ENCODE measurements around the gene SH2D1B.
"Not testable (repeated sequence)": the region's sequence is repeated elsewhere in the genome, so short reads cannot be mapped to it uniquely, and the experiment has no call there.

The SH2D1B gene

GRCh38 chr1:162412002-162412401 is at the start of gene SH2D1B:
TSS of gene SH2D1B (minus strand) at chr1:162412136. CDS start at chr1:162412016, 120 bp downstream.
- no peak for DNase-seq (ENCODE audit: low read depth)

DNA sequence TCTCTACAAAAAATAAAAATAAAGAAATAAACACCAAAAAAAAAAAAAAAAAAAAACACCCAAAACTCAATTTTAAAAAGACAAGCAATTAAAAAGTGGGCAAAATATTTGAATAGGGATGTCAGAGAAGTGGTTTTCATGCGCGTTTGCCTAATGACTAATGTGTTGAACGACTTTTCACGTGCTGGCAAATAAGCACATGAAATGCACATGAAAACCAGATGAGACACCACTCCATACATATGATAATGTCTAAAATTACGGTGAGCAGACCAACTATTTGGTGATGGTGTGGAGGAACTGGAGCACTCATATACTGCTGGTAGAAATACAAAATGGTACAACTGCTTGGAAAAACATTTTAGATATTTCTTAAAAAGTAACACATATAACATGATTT is 46.3 kb upstream of the SH2D1B start:
- peak; percentile 9 for DNase-seq (ENCODE audit: low read depth)

DNA sequence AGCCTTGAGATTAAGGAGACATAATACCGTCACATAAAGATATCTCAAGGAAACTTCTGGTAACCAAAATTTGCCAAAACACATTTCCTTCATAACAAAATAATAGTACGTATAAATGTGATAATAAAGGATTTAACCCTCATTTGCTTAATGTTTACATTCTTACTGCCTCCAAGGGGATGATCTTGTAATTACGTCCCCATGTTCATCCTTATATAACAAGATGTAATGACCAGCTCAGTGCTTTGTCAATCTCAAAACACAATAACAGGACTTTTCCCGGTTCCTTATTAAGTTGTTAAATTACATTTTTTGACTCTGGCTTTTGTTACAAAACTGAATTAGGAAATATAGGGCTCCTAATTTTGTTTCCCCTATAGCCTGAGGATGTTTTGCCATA is 44.4 kb upstream of the SH2D1B start:
- DNase-seq (ENCODE audit: low read depth) = no peak

DNA sequence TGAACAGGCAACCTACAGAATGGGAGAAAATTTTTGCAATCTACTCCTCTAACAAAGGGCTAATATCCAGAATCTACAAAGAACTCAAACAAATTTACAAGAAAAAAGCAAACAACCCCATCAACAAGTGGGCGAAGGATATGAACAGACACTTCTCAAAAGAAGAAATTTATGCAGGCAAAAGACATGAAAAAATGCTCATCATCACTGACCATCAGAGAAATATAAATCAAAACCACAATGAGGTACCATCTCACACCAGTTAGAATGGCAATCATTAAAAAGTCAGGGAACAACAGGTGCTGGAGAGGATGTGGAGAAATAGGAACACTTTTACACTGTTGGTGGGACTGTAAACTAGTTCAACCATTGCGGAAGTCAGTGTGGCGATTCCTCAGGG is 42.4 kb upstream of the SH2D1B start:
- DNase-seq (ENCODE audit: low read depth) = not testable (repeated sequence)

- no peak for DNase-seq (ENCODE audit: low read depth)
Observed at GRCh38 chr1:162446946-162447345, 35.0 kb upstream of the SH2D1B start.

DNA sequence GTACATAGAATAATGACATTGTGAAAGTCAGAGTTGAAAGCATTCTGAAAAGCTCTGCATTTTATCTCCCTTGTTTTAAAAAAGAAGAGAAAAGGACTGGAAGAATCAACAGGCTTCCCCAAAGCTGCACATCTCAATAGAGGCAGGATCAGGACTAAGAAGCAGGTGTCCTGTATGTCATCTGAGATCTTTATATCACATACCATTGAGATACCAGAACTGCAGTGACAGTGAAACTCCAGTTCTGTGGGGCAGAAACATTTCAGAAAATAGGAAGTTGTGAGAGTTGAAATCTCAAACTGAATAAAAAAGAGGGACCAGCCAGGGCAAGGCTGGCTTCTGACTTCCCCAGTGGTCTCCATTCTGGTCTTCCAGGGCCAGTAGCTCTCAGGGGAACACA is 33.0 kb upstream of the SH2D1B start:
- no peak for DNase-seq (ENCODE audit: low read depth)

- DNase-seq (ENCODE audit: low read depth) = not testable (repeated sequence)
Observed at GRCh38 chr1:162432977-162433713, 21.2 kb upstream of the SH2D1B start.

DNA sequence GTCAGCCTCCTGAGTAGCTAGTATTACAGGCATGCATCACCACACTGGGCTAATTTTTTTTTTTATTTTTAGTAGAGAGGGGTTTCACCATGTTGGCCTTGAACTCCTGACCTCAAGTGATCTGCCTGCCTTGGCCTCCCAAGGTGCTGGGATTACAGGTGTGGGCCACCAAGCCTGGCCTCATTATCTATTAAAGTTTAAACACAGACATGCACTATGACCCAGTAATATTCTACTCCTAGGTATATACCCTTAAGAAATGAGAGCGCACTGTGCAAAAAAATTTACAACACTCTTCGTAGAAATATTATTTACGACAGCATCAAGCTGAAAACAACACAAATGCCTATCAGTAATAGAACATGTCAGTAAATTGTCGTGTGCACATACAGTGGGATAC is 18.6 kb upstream of the SH2D1B start:
- no peak for DNase-seq (ENCODE audit: low read depth)

GRCh38 chr1:162422662-162423375 is 10.9 kb upstream of the SH2D1B start:
- no peak for DNase-seq (ENCODE audit: low read depth)

- no peak for DNase-seq (ENCODE audit: low read depth)
Observed at GRCh38 chr1:162421258-162422164, 9.6 kb upstream of the SH2D1B start.

DNA sequence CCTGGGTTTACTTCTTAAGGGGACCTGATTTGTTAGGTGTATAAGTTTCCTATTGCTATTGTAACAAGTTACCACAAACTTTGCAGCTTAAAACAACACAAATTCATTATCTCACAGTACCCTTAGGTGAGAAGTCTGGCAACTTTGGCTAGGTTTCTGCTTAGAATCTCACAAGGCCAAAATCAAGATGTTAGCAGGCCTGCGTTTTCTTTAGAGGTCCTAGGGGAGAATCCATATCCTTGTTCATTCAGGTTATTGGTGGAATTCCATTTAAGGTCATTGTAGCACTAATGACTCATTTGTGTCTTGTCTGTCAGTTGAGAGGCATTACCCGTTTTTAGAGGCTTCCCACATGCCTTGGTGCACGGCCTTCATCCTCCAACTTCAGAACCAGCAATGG is 8.2 kb upstream of the SH2D1B start:
- DNase-seq (ENCODE audit: low read depth) = no peak

- DNase-seq (ENCODE audit: low read depth) = not testable (repeated sequence)
Observed at GRCh38 chr1:162419450-162419931, 7.6 kb upstream of the SH2D1B start.

GRCh38 chr1:162418584-162418983 is 6.6 kb upstream of the SH2D1B start:
- not testable (repeated sequence) for DNase-seq (ENCODE audit: low read depth)

DNA sequence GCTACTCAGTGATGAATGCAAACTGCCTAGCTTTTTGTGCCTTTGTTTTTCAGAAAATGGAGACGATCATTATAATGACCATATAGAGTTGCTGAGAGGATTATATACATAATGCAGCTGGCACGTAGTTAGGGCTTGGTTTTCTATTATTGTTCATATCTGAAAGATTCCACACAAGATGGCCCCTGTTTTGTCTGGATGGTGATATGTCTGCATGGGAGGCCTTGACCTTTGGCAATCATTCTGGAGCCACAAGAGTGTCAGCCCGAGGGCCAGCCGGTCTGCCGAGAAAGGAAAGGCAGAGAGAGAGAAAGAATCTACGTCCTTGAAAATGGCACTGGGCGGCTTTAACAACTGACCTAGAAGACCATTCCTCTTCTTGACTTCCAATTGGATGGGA is 5.7 kb upstream of the SH2D1B start:
- DNase-seq (ENCODE audit: low read depth) = no peak

DNA sequence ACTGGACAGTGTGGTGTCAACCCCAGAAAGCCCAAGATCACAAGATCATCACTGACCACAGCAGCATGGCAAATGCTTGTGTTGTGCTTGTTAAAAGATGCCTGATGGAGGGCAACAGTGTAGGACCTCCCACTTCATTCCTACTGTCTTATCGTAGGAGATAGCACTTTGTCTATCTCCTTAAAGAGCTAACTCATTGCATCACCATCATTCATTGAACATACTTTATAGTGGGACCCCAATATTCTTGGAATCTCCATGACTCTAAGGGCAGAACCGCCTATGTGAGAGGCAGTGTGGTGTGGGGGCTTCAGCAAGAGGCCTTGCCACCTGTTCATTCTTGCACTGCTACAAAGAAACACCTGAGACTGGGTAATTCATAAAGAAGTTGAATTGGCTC is 5.0 kb upstream of the SH2D1B start:
- no peak for DNase-seq (ENCODE audit: low read depth)

GRCh38 chr1:162416215-162416614 is 4.3 kb upstream of the SH2D1B start:
- DNase-seq (ENCODE audit: low read depth) = no peak

- no peak for DNase-seq (ENCODE audit: low read depth)
Observed at GRCh38 chr1:162407539-162407938, 4.4 kb downstream of the SH2D1B start.

- DNase-seq (ENCODE audit: low read depth) = no peak
Observed at GRCh38 chr1:162406811-162407210, 5.1 kb downstream of the SH2D1B start.

DNA sequence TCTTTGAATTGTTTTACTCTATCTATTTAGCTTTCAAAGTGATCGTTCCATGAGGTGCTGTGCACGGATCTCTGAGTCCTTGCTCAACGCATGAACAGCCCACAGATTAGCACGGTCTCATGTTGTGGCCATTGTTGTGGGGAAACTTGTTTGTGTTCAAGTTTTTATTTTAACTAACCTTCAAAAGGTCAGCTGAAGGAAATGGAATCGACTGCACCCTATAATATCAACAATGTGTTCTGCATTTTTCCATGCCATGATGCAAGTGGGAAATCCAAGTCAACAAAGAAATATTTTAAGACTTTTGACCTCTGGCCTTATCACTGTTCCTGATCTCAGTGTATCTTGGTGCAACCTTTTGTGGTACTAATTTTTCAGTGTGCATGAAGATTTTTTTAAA is 6.1 kb downstream of the SH2D1B start:
- DNase-seq (ENCODE audit: low read depth) = no peak

GRCh38 chr1:162404550-162405160 is 7.3 kb downstream of the SH2D1B start:
- peak; percentile 17 for DNase-seq (ENCODE audit: low read depth)

DNA sequence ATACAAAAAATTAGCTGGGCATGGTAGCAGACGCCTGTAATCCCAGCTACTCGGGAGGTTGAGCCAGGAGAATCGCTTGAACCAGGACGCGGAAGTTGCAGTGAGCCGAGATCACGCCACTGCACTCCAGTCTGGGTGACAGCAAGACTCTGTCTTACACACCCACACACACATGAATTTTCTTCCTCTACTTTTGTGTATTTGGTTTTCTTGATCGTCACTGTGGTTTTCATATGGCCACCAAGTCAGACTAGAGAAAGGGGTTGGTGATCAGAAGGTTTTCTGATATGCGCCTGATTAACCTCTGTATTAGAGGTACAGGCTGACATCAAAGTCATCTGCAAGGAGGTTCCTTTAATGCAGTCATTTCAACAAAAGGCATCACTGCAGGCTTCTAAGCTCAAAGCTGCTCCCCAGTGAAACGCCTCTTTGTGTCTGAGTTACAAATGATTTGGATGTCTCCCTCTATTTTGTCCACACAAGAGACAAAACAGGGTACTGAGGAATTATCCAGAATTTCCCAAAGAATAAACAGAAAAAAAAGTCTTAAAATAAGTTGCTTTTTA is 11.1 kb downstream of the SH2D1B start:
- no peak for DNase-seq (ENCODE audit: low read depth)

Measured in GM04504 (cell line).